Sigmoid colon (tissue), 4 donors: ENCODE data around the gene ACSM3.

Experiments used
- EP300 ChIP-seq, 4 donors: sonication (generic); formaldehyde crosslinking; IDR thresholded peaks; one replicate each; pipeline ENCODE4 v1.6.1; 2017; ENCODE audit warnings: antibody characterized with exemption in 4 of 4
- POLR2A ChIP-seq, 2 donors: fragments of 450-650 bp; IDR thresholded peaks; one replicate each; pipeline ENCODE4 v1.6.1; 2016; ENCODE audit warnings: antibody characterized with exemption in 2 of 2, mild to moderate bottlenecking in 2 of 2, moderate library complexity in 2 of 2
- POLR2AphosphoS5 ChIP-seq, 4 donors: sonication (generic); formaldehyde crosslinking; IDR thresholded peaks; one replicate each; pipeline ENCODE4 v1.6.1; 2017; ENCODE audit warnings: antibody characterized with exemption in 4 of 4
- TF ChIP-seq, protein P1 (sequence below), 4 experiments: fragments of 450-650 bp in 3 of 4; fragments of 200-600 bp in 1 of 4; IDR thresholded peaks; one replicate each; pipeline ENCODE4 v1.5.1; 2016 to 2019; ENCODE audit warnings: antibody characterized with exemption in 4 of 4, mild to moderate bottlenecking in 3 of 4, moderate library complexity in 2 of 4

DNA sequence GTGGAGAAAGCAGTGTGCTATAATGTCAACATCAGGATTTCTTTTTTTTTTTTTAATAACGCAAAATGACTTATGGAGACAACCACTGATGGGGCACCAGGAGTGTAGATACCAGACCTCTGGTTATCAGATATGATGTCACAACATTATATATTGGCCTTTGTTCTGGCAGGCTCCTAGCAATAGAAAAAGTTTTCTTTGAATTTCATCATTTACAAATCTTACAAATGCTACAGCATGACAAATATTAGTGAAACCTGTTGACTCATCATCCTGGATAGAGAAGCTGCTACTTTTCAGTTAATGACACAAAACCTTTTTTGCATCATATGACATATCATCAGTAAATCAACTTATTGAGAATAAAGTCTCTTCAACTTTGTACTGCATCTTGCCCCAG, 28.3 kb upstream of the ACSM3 start:
- TF ChIP-seq, protein P1, sequence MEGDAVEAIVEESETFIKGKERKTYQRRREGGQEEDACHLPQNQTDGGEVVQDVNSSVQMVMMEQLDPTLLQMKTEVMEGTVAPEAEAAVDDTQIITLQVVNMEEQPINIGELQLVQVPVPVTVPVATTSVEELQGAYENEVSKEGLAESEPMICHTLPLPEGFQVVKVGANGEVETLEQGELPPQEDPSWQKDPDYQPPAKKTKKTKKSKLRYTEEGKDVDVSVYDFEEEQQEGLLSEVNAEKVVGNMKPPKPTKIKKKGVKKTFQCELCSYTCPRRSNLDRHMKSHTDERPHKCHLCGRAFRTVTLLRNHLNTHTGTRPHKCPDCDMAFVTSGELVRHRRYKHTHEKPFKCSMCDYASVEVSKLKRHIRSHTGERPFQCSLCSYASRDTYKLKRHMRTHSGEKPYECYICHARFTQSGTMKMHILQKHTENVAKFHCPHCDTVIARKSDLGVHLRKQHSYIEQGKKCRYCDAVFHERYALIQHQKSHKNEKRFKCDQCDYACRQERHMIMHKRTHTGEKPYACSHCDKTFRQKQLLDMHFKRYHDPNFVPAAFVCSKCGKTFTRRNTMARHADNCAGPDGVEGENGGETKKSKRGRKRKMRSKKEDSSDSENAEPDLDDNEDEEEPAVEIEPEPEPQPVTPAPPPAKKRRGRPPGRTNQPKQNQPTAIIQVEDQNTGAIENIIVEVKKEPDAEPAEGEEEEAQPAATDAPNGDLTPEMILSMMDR (IDR thresholded peaks at IDR 0.05): no peak
- TF ChIP-seq EP300 (IDR thresholded peaks at IDR 0.05) (no peak), POLR2AphosphoS5 (IDR thresholded peaks at IDR 0.05) (no peak), POLR2A (IDR thresholded peaks at IDR 0.05) (no peak)
